Measurements from ENCODE around the gene TRAF3IP1. TPM values are rescaled to one million over a fixed set of nuclear protein-coding genes. Genes with fewer than 3 reads are reported as not detected.

Gene TRAF3IP1
- total and polyA plus RNA-seq, 10 donors, result 2.6 to 19.2 (median 8.8) TPM

DNA sequence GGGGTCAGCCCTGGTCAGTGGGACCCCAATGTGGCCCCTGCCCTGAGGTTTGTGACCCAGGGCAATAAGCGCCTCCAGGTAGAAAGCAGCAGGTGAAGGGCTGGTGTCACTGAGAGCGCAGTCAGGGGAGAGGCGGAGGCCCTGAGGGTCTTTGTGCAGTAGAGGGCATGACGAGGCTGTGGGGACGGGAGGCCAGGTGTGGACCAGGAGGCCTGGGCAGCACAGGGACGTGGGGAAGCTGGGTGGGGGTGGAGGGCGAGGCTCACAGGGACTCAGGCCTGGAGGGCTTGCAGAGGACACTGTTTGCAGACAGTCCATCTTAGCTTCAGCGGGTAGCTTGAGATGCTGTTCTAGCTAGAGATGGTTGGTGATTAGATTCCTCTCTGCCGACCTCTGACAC is 32.0 kb downstream of the TRAF3IP1 start:
- no peak for DNase-seq
- peaks cover 0 to 2% (median 0%) of the 10 kb centered on the region in 6 donors for H3K4me1 ChIP-seq
- peaks cover 0 to 82% (median 28%) of the 10 kb centered on the region in 6 donors for H3K36me3 ChIP-seq
- H3K27me3 ChIP-seq (replicated peaks in 1 of 7), result no peaks in the 10 kb centered on the region
- no peak overlapping the region for H3K4me3 ChIP-seq
- TF ChIP-seq POLR2AphosphoS5 (IDR thresholded peaks at IDR 0.05) (no peak), POLR2A (IDR thresholded peaks at IDR 0.05) (no peak)
- TF ChIP-seq, protein P1, sequence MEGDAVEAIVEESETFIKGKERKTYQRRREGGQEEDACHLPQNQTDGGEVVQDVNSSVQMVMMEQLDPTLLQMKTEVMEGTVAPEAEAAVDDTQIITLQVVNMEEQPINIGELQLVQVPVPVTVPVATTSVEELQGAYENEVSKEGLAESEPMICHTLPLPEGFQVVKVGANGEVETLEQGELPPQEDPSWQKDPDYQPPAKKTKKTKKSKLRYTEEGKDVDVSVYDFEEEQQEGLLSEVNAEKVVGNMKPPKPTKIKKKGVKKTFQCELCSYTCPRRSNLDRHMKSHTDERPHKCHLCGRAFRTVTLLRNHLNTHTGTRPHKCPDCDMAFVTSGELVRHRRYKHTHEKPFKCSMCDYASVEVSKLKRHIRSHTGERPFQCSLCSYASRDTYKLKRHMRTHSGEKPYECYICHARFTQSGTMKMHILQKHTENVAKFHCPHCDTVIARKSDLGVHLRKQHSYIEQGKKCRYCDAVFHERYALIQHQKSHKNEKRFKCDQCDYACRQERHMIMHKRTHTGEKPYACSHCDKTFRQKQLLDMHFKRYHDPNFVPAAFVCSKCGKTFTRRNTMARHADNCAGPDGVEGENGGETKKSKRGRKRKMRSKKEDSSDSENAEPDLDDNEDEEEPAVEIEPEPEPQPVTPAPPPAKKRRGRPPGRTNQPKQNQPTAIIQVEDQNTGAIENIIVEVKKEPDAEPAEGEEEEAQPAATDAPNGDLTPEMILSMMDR (IDR thresholded peaks at IDR 0.05 in 8 of 11, conservative IDR thresholded peaks at IDR 0.05 in 3 of 11), result no peak
- intact Hi-C loops (cut with DNase I; ENCODE audit: low total_unique reads), result no loop called here
- H3K27ac ChIP-seq, result no peak overlapping the region
- no peaks in the 10 kb centered on the region for H3K9me3 ChIP-seq
- 89 to 99% (median 93%) methylated on average over 9 of the region's 9 CpGs for WGBS, 5 donors

DNA sequence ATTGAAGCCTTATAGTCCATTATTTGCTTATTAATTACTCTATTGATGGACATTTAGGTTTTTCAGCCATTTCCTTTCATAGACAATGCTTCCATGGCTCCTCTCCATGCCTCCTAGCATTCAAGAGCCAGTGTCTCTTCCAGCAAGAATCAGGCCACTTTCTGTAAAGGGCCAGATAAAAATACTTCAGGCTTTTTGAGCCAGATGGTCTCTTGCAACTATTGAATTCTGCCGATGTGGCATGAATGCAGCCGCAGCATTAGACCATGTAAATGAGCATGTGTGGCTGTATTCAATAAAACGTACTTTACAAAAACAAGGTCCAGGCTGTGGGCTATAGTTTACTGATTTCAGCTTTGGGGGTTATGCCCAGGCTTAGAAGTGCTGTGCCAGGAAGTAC is 38.5 kb downstream of the TRAF3IP1 start:
- peaks cover 0 to 4% (median 0%) of the 10 kb centered on the region in 6 donors for H3K4me1 ChIP-seq
- no peak overlapping the region for H3K4me3 ChIP-seq
- intact Hi-C loops (cut with DNase I; ENCODE audit: low total_unique reads), result loop anchor here (5.0 kb wide), 1 partner anchor 104 kb away; no protein-coding TSS in a partner anchor
- TF ChIP-seq POLR2A (IDR thresholded peaks at IDR 0.05) (no peak), POLR2AphosphoS5 (IDR thresholded peaks at IDR 0.05) (no peak)
- TF ChIP-seq, protein P1 (IDR thresholded peaks at IDR 0.05 in 8 of 11, conservative IDR thresholded peaks at IDR 0.05 in 3 of 11), result no peak
- H3K27me3 ChIP-seq (replicated peaks in 1 of 7), result no peaks in the 10 kb centered on the region
- DNase-seq, result no peak
- 95 to 100% (median 98%) methylated on average over 3 of the region's 3 CpGs for WGBS, 5 donors
- peaks cover 0 to 82% (median 21%) of the 10 kb centered on the region in 6 donors for H3K36me3 ChIP-seq
- H3K27ac ChIP-seq, result no peak overlapping the region
- no peaks in the 10 kb centered on the region for H3K9me3 ChIP-seq

DNA sequence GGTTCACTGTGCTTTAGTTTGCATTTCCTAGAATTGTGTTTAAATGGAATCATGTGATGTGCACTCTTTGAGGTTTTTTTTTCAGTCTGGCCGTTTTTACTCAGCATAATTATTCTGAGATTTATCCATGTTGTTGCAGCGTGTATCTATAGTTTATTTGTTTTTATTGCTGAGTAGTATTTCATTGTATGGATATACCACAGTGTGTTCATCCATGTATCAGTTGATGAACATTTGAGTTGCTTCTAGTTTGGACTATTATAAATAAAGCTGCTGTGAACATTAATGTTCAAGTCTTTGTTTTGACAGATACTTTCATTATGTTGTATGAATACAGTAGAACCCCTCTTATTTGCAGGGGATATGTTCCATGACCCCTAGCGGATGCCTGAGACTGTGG is 39.1 kb downstream of the TRAF3IP1 start:
- no peak for DNase-seq
- no peak overlapping the region for H3K27ac ChIP-seq
- H3K36me3 ChIP-seq, result peaks cover 0 to 76% (median 21%) of the 10 kb centered on the region in 6 donors
- TF ChIP-seq, protein P1 (IDR thresholded peaks at IDR 0.05 in 8 of 11, conservative IDR thresholded peaks at IDR 0.05 in 3 of 11), result no peak
- TF ChIP-seq POLR2A (IDR thresholded peaks at IDR 0.05) (no peak), POLR2AphosphoS5 (IDR thresholded peaks at IDR 0.05) (no peak)
- no peaks in the 10 kb centered on the region for H3K9me3 ChIP-seq
- intact Hi-C loops (cut with DNase I; ENCODE audit: low total_unique reads), result loop anchor here (5.0 kb wide), 1 partner anchor 103 kb away; no protein-coding TSS in a partner anchor
- H3K4me3 ChIP-seq, result no peak overlapping the region
- no peaks in the 10 kb centered on the region for H3K27me3 ChIP-seq (replicated peaks in 1 of 7)
- H3K4me1 ChIP-seq, result peaks cover 0 to 4% (median 0%) of the 10 kb centered on the region in 6 donors
- 83 to 91% (median 88%) methylated on average over 3 of the region's 3 CpGs for WGBS, 5 donors

- 88 to 91% (median 91%) methylated on average over 9 of the region's 9 CpGs for whole genome bisulfite sequencing, 5 donors
Observed at GRCh38 chr2:238361877-238362276, 41.6 kb downstream of the TRAF3IP1 start.

More at GRCh38 chr2:238361877-238362276, 41.6 kb downstream of the TRAF3IP1 start:
- intact Hi-C loops (cut with DNase I; ENCODE audit: low total_unique reads), result no loop called here
- DNase-seq, result no peak
- H3K27me3 ChIP-seq (replicated peaks in 1 of 7), result no peaks in the 10 kb centered on the region
- H3K27ac ChIP-seq, result no peak overlapping the region
- H3K4me1 ChIP-seq, result peaks cover 0 to 4% (median 0%) of the 10 kb centered on the region in 6 donors
- H3K4me3 ChIP-seq, result no peak overlapping the region
- H3K9me3 ChIP-seq, result no peaks in the 10 kb centered on the region
- peaks cover 0 to 52% (median 9%) of the 10 kb centered on the region in 6 donors for H3K36me3 ChIP-seq
- TF ChIP-seq POLR2A (IDR thresholded peaks at IDR 0.05) (no peak), POLR2AphosphoS5 (IDR thresholded peaks at IDR 0.05) (no peak)
- TF ChIP-seq, protein P1 (IDR thresholded peaks at IDR 0.05 in 8 of 11, conservative IDR thresholded peaks at IDR 0.05 in 3 of 11), result no peak

Measured in spleen (tissue), 11 donors.